HG03565 (cell line): ENCODE measurements around the gene SERPINB10.

ENCODE experiments used
- ATAC-seq: cut with Tn5 transposase; IDR thresholded peaks from one replicate; pipeline ENCODE4 v1.9.1; 2021; ENCODE audit warnings: mild to moderate bottlenecking, moderate library complexity; ENCODE audit not compliant: unreplicated experiment

Gene SERPINB10

GRCh38 chr18:63977040-63977439, 69.3 kb downstream of the SERPINB10 start:
- ATAC-seq: no peak

- ATAC-seq: peak; percentile 77
Observed at GRCh38 chr18:63979409-63979920, 71.7 kb downstream of the SERPINB10 start.

GRCh38 chr18:63980027-63980426, 72.3 kb downstream of the SERPINB10 start:
- no peak for ATAC-seq

DNA sequence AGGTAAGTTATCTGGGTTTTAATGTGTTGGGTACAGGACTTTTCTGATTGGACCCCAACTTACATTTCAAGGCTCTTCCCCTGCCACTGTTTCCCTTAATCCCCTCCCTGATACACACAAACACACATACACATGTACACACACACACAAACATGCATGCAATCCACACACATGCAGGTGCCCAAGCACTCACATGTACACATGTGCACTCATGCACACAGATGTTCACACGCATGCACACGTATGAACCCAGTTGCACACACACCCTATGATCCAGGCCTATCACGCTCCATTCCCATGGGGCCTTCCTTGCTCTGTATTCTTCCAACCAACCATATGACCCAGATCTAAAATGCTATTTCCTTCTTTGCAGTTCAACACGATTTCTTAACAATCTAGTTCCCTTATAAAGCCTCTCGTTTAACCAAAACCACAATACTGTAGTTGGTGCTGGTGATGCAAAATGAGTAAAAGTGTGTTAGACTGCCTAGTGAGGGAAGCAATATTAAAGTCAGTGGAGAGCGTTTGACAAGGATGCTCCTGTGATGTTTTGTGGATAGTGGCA, 73.2 kb downstream of the SERPINB10 start:
- no peak for ATAC-seq

DNA sequence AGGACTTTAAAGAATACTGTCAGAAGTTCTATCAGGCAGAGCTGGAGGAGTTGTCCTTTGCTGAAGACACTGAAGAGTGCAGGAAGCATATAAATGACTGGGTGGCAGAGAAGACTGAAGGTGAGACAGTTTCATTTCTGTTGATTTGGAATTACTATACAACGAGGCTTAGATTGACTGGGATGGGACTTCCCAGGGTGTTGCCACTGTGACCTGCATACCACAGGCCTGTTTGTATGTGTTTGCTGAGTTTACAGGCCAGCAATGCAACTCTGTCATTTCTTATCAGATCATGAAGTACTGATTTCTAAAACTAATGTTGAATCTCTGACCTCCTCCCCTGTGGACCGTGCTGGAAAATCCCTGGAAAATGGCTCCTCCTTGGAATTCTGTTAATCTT, 74.0 kb downstream of the SERPINB10 start:
- ATAC-seq: no peak

GRCh38 chr18:63982361-63982760, 74.6 kb downstream of the SERPINB10 start:
- ATAC-seq: no peak
